Hematopoietic multipotent progenitor cell (in vitro differentiated cells): ENCODE data around the gene BHLHE41. TPM values are rescaled to one million over a fixed set of nuclear protein-coding genes. Genes with fewer than 3 reads are reported as not detected.

Experiments
- DNase-seq, 3 donors: peaks; one replicate each; pipeline ENCODE4 v3.0.0-alpha.2; 2011 to 2015; ENCODE audit warnings: low read depth in 2 of 3, low spot score in 2 of 3
- total RNA-seq: library from RNA; depleted of rRNA; stranded (reverse); fragments of >200 nt; gene quantifications from one replicate; pipeline ENCODE4 v1.2.3, GENCODE V29; 2012

Gene BHLHE41
- 0.81 TPM for total RNA-seq

DNA sequence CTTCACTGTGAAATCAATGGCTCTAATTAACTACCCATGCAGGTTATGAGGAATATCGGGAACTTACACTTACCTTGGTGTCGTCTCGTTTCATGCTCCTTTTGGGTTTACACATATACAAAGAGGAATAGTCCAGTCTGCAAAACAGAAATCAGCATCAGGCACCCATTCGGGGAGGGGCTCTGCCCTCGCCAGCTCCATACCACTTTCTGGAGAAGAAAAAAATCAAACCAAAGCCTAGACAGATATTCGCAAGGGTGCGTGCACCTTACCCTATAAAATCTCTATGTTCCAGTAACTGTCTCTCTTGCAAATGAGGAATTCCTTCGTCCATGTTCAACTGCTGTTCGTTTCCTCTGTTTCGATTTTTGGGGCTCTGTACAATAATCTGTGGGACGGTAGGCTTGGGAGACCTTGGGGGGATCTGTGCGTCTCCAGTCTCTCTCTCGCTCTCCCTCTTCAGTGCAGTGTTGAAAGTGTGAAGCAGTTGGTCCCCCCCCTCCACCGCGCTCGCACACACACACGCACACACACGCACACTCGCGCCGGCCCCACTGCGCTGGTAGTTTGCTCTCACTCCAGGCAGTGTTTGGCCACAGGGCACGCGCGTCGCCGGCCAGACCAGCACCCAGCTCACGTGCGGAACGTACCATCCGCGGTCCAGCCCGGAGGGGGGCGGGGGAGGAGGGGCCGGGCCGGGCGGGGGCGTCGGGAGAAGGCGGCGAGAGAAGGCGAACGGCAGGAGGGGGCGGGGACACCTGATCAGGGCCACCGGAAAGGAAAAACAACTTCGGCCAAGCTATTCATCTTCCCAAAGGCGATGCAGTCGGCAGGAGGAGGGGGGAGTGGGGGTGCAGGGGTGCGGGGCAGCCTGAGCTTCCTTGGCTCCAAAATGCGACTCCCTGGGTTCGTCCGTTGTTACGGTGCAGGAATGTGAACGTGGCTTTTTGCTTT lies at the start of gene BHLHE41:
Gene BHLHE41 (minus strand): TSS at position 592 of the 954 bp plus-strand sequence. CDS start 258 bp downstream, at position 334.
- peak in 2 of 3 donors; percentile 48 to 51 for DNase-seq

GRCh38 chr12:26172946-26173552 lies 48.2 kb upstream of the BHLHE41 start:
- DNase-seq = no peak

DNA sequence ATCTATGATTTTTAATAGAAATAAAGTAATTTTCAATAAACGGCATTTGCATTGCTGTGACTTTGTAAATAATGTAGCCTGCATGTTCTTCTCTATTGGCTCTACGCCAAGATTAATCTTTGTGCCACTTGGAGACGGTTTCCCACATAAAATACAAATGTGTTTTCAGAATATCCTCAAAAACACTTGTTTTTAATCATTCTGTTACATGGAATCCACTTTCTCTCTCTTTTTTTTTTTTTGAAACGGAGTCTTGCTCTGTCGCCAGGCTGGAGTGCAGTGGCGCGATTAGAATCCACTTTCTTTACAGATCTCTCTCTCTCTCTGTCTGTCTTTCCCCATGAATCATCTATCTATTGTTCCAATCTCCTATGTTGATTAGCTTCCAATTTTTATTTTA lies 47.7 kb upstream of the BHLHE41 start:
- DNase-seq = no peak

- no peak for DNase-seq
Measured at GRCh38 chr12:26172013-26172412, 47.2 kb upstream of the BHLHE41 start.

GRCh38 chr12:26164118-26164517 lies 39.3 kb upstream of the BHLHE41 start:
- DNase-seq = no peak

- DNase-seq = no peak
Measured at GRCh38 chr12:26162905-26163304, 38.1 kb upstream of the BHLHE41 start.

DNA sequence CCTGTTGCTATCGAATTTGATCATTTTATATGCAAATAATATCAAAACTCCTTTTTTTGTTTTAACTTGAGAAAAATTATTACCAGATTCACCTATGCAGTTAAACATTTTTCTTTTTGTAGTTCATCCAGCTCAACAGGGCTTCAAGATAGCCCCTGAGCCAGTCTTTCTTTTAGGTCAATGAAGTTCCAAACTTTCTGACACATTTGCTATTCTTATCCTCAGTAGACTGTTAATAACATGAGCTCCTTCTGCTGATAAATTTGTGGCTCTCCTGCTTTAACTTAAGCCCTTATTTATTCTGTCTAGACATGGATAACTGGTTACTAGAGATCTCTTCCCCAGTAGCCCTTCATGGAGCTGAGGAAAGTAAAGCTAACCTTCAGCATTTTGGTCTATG lies 37.3 kb upstream of the BHLHE41 start:
- DNase-seq = no peak

- DNase-seq = no peak
Measured at GRCh38 chr12:26158078-26158764, 33.4 kb upstream of the BHLHE41 start.

GRCh38 chr12:26157001-26157400 lies 32.2 kb upstream of the BHLHE41 start:
- DNase-seq = no peak

- no peak for DNase-seq
Measured at GRCh38 chr12:26156201-26156871, 31.5 kb upstream of the BHLHE41 start.

- DNase-seq = no peak
Measured at GRCh38 chr12:26153421-26154154, 28.8 kb upstream of the BHLHE41 start.

GRCh38 chr12:26152507-26153102 lies 27.8 kb upstream of the BHLHE41 start:
- no peak for DNase-seq

DNA sequence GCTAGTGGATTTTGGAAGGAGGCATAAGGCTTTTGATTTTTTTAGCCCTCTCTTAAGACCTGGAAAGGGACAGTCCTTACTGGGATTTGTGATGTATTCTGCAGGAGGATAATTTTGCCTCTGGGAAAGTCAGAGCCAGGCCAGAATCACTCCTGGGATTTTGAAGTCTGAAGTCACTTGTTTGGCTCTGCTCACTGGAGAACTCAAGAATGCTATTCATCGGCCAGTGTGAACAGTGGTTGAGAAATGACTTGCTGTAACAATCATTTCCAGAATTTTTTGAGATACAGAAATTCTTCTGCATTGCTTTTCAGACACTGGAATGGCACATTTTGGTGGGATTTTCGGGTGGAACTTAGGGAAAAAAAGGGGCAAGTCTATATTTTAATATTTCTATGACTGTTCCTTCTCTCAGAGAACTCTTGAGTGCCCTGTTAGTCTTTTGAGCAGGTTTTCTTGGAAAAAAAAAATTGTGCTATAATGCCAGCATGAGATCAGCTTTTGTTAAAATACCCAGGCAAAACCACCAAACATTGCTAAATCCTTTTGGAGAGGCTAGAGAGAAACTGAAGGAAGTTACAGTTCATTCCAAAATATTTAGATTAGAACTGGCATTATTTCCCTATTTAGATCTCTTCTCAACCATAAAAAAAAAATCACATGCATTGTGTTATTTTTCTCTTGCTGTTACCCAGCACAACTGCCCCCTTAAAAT lies 26.1 kb upstream of the BHLHE41 start:
- DNase-seq = no peak

DNA sequence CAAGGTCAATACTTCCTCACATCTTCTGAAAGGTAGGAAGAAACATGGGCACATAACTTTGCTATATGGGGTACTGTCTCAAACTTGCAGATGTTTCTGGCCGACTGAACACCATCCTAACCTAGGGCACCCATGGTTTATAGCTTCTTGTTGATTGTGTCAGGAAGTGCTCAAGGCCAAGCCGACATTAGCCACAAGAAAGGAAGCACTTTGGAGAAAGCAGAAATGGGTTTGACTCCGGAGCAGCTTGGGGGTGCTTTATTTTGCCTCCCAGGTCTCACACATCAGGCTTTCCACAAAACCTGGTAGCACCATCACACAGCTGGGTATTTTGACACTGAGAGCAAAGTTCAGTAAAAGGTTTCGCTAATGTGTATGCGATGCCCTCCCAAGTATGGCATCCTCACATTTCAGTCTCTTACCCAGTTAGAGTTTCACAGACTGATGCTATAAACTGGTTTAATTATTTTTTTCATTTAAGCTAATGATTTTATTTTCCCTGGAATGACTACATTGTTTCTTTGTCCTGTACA lies 25.2 kb upstream of the BHLHE41 start:
- peak in 1 of 3 donors; percentile 57 for DNase-seq

GRCh38 chr12:26148291-26148690 lies 23.5 kb upstream of the BHLHE41 start:
- no peak for DNase-seq

DNA sequence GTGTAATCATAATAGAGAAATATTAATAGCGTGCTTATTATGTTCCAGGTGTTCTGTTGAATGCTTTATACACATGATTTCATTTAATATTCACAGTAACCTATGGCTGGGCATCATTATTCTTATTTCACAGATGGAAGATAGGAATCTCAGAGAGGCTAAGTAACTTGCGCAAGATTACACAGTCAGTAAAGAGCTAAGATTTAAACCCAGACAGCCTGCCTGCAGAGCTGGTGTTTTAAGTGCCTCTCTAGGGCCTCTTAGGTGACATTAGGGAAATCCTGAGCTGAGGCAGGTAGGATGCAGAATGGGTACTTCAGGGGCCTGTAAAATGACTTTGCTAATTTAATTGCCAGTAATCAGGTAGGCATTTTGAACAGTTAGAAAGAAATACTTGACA lies 18.5 kb upstream of the BHLHE41 start:
- no peak for DNase-seq

DNA sequence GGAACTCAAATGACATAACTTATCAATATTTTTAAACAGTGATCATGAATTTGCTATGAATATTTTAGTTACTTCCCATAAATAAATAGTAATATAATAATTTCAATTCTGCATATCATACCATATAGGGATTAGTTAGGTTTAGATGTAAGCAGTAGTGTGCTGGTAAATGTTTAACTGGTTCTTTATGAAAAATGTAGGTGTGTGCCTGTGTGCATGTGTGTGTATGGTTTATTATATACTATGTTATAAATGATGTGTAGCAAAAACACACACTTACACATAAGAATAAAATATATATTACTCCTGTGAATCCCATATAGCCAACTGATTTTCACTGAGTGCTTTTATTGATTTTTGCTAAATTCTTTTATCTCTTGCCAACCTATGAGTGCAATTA lies 14.0 kb upstream of the BHLHE41 start:
- DNase-seq = no peak

DNA sequence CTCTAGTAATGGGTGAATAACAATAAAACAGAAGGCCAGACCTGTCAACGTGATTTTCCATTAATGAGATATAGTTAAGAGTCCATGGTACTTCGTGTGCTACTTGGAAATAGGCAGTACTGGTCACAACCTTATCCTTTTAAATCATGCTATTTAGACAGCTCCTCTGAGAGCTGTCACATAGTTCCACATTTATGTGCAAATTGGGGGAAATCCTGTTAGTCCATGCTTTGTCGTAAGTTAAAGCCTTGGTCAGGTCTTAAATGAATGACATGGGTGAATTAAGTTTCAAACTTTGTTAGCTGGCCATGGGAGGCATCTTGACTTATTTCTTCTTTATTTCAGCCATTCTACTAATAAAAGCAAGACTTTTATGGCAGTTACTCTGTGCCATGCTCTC lies 11.9 kb upstream of the BHLHE41 start:
- no peak for DNase-seq

DNA sequence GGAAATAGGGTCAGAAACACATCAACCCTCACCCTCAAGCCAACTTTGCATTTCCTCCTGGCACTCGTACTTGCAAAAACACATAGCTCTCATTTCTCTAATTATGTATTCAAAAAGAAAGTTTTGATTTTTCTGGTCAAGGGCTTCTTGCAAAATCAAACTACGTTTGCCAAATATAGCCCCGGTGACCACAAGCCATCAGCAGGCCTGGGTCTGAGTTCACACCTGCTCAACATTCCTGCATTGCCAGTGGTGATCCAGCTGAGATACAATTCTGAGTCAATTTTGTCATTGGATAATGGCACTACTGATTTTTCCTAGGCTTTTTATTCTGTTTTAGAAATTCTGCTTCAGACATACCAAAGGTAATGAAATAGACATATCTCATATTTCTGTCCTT lies 10.7 kb upstream of the BHLHE41 start:
- DNase-seq = no peak
